ENCODE data around the gene PRELP. TPM values are rescaled to one million over a fixed set of nuclear protein-coding genes. Genes with fewer than 3 reads are reported as not detected.

The PRELP gene
- total and polyA plus RNA-seq, 2 of the 8 experiments (the other 6 are each of a cell fraction or from before 2014, with no cell fraction given), result 0.13 to 0.23 TPM

- no peak overlapping the region for H4K91ac ChIP-seq (replicated peaks; ENCODE audit: insufficient read length, low read length)
- no peak overlapping the region for H3K18ac ChIP-seq (ENCODE audit: extremely low read depth, low read length)
- H2BK20ac ChIP-seq (ENCODE audit: low read length), result no peak overlapping the region
- no peaks in the 10 kb centered on the region for H3K79me1 ChIP-seq (ENCODE audit: low read depth, low read length)
- ChIA-PET CTCF (ENCODE audit: partially characterized antibody) (interaction anchor here (1.0 to 1.3 kb wide), 3 partner anchors 28 to 192 kb away, joined by 3 to 5 read pairs (median 3); no protein-coding TSS in a partner anchor), POLR2A (ENCODE audit: partially characterized antibody) (no interaction called here)
- no peak overlapping the region for H2BK15ac ChIP-seq (ENCODE audit: low read length)
- H3K9me3 ChIP-seq (ENCODE audit: insufficient read depth in 2 of 2, low read depth in 1 of 2, low read length in 1 of 2), result no peaks in the 10 kb centered on the region
- H3K36me3 ChIP-seq (ENCODE audit: control insufficient read depth in 2 of 4, insufficient read depth in 4 of 4, low read length in 3 of 4), result no peaks in the 10 kb centered on the region
- H2BK5ac ChIP-seq (ENCODE audit: low read depth, low read length), result no peak overlapping the region
- H3K4me2 ChIP-seq (ENCODE audit: insufficient read depth in 1 of 2, low read depth in 2 of 2, low read length in 2 of 2), result no peak overlapping the region
- H3K4me3 ChIP-seq (ENCODE audit: extremely low read depth in 1 of 4, insufficient read depth in 2 of 4, low read depth in 3 of 4, low read length in 4 of 4), result no peak overlapping the region
- H3K23me2 ChIP-seq (ENCODE audit: low read depth, low read length), result no peaks in the 10 kb centered on the region
- no peak overlapping the region for H2BK12ac ChIP-seq (ENCODE audit: low read depth, low read length)
- no peaks in the 10 kb centered on the region for H3K79me2 ChIP-seq (ENCODE audit: control insufficient read depth in 1 of 2, insufficient read depth in 2 of 2, low read length in 2 of 2)
- 87% methylated on average over 8 of the region's 8 CpGs; no CpG with 5 or more reads in 1 of the 2 experiments for WGBS, 2 experiments (ENCODE audit: extremely low coverage in 1 of 2, insufficient coverage in 1 of 2, insufficient read length in 1 of 2, insufficient replicate concordance in 2 of 2, low coverage in 1 of 2, low lambda C conversion rate in 2 of 2, missing lambda C conversion rate in 1 of 2)
- H4K20me1 ChIP-seq (replicated peaks in 1 of 2; ENCODE audit: control insufficient read depth in 1 of 2, insufficient read depth in 2 of 2, low read length in 2 of 2), result no peaks in the 10 kb centered on the region
- no peak overlapping the region for H3K9ac ChIP-seq (replicated peaks in 1 of 4; ENCODE audit: extremely low read depth in 1 of 4, low read depth in 3 of 4, low read length in 3 of 4)
- H3K23ac ChIP-seq (ENCODE audit: insufficient read length), result no peak overlapping the region
- H2BK120ac ChIP-seq (replicated peaks; ENCODE audit: low read depth, low read length), result no peak overlapping the region
- H3K14ac ChIP-seq (ENCODE audit: insufficient read length), result no peak overlapping the region
- H3K27ac ChIP-seq (ENCODE audit: low read depth, low read length), result no peak overlapping the region
- H2AFZ ChIP-seq (ENCODE audit: low read length), result no peak overlapping the region
- H4K8ac ChIP-seq (ENCODE audit: extremely low read depth, insufficient read depth, low read length), result no peak overlapping the region
- TF ChIP-seq RNF2 (IDR thresholded peaks at IDR 0.05; ENCODE audit: borderline replicate concordance, low read depth, low read length, missing control alignments, poor library complexity, severe bottlenecking), result no peak
- no peak for TF ChIP-seq BRCA1 (IDR thresholded peaks at IDR 0.05; ENCODE audit: low read depth, low read length)
- TF ChIP-seq KDM4A (IDR thresholded peaks at IDR 0.05; ENCODE audit: low read depth, low read length, severe bottlenecking), result no peak
- no peak for TF ChIP-seq NANOG (IDR thresholded peaks at IDR 0.05; ENCODE audit: insufficient read depth, low read depth, low read length, poor library complexity, severe bottlenecking)
- TF ChIP-seq BACH1 (IDR thresholded peaks at IDR 0.05; ENCODE audit: low read length), result no peak
- no peak for TF ChIP-seq HDAC6 (IDR thresholded peaks at IDR 0.05; ENCODE audit: low read depth, low read length)
- TF ChIP-seq RFX5 (IDR thresholded peaks at IDR 0.05; ENCODE audit: borderline replicate concordance, low read depth, low read length), result no peak
- FAIRE-seq (no peak), DNase-seq (ENCODE audit: low read depth in 1 of 2, low spot score in 2 of 2) (no peak)
- peaks cover 0 to 6% (median 1%) of the 10 kb centered on the region in 4 experiments; a peak in 3 of 7 replicates for H3K4me1 ChIP-seq (replicated peaks in 1 of 4; ENCODE audit: control insufficient read depth in 3 of 4, insufficient read depth in 4 of 4, low read length in 3 of 4)
- no peak overlapping the region for H2AK5ac ChIP-seq (ENCODE audit: low read depth, low read length)
- no peaks in the 10 kb centered on the region for H3K27me3 ChIP-seq (replicated peaks in 1 of 4; ENCODE audit: control insufficient read depth in 3 of 4, extremely low read depth in 1 of 4, insufficient read depth in 3 of 4, low read length in 3 of 4)
- no peak overlapping the region for H3K4ac ChIP-seq (replicated peaks; ENCODE audit: insufficient read length, low read depth, low read length)
- no peak overlapping the region for H4K5ac ChIP-seq (ENCODE audit: insufficient read length, low read depth, low read length)
- H3K56ac ChIP-seq (replicated peaks; ENCODE audit: insufficient read length, low read depth, low read length), result no peak overlapping the region
Observed at GRCh38 chr1:203459671-203460201, 15.9 kb upstream of the PRELP start.
